HG02973 (cell line): ENCODE data around the gene ZFAND5.

Source experiments
- ATAC-seq: cut with Tn5 transposase; IDR thresholded peaks from one replicate; pipeline ENCODE4 v1.9.1; 2021; ENCODE audit warnings: moderate library complexity; ENCODE audit not compliant: unreplicated experiment

ZFAND5 gene

DNA sequence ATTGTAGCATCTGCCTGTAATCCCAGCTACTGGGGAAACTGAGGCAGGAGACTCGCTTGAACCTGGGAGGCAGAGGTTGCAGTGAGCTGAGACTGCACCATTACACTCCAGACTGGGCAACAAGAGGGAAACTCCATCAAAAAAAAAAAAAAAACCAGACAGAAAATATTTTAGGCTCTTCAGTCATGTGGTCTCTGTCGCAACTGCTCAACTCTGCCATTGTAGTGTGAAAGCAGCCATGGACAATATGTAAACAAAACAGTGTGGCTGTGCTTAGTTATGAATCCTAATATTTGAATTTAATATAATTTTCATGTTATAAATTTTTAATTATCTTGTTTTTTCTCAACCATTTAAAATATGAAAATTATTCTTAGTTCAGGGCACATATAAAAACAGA, 38.4 kb downstream of the ZFAND5 start:
- no peak for ATAC-seq

DNA sequence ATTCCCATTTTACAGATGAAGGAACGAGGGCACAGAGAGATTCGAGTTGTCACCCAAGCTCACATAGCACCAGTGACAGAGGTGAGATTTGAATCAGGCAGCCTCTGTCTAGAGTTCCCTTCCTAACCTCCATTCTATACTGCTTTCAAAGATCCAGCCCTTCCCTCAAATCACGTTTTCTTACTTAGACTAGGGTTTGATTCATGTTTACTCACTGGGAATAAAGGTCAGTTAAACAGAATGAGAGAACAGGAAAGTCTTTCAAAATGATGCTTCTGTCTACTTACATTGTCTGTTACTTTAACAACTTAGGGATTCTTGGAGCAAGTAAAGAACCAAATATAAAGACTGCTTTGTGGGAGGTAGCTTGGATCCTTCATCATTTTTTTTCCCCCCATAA, 40.0 kb downstream of the ZFAND5 start:
- no peak for ATAC-seq

DNA sequence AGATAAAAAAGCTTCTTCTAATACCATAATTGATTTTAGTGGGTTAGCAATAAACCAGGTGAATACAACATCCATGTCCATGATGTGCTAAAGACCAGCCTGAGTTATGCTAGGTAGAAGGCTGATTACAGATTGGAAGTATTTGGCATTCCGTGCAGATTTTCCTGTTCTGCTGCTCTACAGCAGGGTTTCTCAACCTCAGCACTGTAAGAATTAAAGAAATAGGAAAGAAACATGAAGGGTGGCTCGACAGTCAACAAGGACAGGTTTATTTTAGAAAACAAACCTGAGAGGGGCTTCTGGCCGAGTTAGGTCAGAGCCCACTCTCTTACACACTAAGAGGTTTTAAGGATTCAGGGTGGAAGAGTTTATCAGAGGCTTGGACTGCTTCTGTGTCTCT, 42.3 kb downstream of the ZFAND5 start:
- ATAC-seq: no peak

DNA sequence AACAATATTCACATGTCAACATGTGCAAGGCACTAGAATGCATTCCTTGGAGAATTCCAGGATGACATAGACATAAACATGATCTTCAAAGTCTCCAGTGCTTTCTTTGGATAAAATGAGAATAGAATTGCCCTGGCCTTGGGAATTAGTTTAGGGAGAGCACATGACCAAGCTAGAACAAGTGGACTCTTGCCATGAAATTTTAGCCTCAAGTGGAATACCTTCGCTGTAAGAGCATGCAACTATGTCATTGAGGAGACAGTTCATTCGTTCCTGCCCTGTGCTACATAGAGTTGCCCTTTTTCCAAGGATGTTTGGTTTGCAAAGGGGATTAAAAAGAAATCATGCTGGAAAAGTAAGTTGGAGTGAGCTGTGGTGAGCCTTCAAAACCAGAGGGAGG, 42.7 kb downstream of the ZFAND5 start:
- no peak for ATAC-seq

DNA sequence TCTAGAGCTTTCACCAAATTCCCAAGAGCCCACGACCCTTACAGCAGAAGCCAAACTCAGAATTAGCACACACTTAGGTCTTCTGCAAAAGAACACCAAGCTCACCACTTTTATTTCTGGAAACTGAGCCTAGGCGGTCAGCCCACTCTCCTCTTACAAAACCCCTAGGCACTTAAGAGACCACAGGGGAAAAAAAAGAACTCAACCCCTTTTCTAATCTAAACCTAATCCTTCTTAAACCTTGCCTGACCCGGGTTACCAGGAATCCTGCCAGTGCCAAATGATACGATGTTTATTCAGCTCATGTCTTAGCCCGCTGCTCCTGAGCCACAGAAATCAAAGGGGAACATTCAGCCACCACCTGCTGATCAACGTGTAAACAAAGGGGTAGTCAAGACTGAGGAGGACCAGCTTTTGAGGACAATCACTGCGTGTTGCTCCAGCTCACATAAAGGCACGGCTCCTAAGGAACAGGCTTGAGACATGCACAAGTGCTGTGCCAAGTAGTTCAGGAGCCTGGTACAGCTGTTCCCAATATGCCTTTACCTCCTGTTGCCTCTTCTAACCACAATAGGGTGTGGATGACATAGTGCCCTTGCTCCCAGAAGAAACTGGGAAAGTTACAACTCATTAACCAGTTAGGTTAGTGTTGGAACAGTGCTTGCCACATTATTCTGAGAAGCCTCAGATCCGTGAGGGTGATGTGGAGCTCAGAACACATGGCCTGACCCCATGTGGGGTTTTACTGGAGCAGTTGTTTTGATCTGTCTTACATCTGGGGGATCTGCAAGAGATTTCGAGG, 49.3 kb downstream of the ZFAND5 start:
- ATAC-seq: no peak

DNA sequence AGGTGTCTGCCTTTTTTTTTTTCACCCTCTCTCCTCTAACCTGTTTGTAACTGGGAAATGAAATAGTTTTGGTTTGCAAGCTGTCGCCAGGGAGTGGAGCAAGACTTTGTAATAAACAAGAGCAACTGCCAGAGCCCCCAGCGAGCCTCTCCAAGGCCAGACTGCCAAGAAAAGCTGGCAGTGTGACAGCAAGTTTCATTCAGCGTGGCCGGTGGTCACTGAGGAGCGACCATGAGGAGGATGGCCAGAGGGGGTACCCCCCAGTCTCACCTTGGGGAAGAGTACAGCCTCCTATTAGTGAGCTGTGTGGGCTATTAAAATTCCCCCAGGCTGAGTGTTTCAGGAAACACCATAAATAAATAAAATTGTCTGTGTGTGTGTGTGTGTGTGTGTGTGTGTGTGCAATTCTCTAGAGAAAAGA, 49.9 kb downstream of the ZFAND5 start:
- ATAC-seq: no peak

DNA sequence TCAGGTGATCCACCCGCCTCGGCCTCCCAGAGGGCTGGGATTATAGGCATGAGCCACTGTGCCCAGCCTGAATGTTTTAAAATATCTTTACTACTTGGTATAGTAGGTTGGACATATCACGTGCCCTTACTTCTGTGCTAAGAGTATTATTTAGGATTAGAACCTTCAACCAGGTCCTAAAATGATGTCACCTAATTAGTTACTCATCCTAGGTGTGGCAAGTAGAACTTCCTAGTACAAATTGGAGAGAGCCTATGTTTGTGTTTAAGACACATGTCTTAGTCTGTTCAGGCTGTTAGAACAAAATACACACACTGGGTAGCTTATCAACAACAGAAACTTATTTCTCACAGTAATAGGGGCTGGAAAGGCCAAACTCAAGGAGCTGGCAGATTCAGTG, 51.5 kb downstream of the ZFAND5 start:
- no peak for ATAC-seq

DNA sequence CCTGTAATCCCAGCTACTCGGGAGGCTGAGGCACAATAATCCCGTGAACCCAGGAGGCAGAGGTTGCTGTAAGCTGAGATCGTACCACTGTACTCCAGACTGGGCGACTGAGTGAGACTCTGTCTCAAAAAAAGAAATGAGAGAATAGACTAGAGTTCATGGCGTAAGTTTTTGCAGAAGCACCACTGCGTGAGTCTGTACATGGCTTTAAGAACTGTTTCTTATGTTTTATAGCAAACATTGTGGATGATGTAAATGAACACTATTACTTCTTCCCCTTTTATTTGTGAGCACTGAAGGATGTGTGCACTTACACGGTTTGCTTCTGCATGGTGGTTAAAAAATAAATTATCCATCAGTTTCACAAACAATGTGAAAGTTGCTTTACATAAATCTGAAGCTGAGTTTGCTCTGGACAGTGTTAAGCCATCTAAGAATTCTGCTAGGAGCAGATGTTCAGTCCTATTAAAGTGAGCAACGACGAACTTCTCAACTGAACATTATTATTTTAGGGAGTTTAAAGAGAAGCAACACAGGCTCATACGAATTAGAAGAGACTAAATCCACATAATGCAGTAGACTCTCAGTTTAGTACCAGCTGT, 52.5 kb downstream of the ZFAND5 start:
- ATAC-seq: no peak

DNA sequence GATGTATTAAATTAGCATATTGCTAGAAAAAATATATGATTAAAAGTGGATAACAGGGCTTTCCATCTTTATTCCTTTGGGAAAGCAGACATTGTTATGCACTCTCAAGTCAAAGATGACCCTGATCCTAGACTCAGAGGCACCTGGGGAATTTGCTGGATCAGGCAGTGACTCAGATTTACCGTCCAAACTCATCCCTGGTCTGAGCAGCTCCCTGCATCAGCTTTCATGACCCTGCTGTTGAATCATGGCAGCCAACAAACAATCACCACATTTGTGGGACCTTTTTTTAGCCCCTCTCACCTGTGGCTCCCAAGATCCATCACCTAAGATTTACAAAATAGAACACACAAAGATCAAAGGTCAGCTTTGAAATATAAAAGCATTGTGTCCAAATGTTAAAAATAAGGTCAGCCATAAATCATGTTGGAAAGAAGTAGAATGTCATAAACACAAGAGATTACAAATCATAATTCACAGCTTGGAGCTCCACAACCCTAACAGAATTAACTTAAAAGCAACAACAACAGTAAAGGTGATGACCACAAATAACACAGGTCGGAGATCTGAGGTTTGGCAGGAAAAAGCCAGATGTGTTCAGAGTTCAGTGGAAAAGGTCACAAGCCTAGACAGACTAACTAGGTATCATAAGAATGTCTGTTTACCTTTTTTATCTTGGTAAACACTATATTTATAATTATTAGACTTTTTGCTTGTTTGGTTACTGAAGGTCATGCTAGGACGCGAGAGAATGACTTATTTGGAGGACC, 55.5 kb downstream of the ZFAND5 start:
- no peak for ATAC-seq

DNA sequence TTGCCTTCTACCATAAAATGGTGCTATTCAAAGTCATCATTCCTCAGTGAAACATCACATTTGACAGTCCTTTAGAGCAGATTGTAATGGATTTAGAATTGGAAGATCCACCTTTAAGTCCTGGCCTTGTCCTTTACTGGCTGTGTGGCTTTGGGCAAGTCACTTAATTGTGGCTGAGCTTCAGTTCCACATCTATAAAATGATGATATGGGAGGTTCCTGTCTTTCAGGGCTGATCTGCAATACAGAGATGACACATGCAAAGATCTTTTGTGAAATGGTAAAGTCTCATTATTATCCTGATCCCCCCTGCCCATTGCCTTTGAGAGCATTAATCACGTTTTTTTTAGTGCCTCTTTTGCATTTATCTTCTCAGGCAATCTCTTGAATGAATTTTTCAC, 58.2 kb downstream of the ZFAND5 start:
- ATAC-seq: no peak

DNA sequence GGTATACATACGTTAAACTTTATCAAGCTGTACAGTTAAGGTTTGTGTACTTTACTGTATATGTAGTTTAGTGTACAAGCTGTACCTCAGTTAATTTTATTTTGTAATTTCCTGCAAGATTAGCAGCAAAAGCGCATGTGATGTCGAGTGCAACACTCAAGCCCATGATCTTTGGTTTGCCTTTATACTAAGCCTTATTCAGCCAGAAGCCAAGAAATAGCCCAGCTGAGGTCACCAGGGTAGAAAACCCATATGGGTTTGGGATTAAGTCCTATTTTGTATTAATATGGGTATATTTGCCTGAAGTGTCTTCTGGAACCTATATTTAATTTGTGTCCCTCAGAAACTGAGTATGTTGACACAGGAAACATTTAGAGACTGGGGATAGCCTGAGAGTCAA, 59.3 kb downstream of the ZFAND5 start:
- ATAC-seq: no peak

DNA sequence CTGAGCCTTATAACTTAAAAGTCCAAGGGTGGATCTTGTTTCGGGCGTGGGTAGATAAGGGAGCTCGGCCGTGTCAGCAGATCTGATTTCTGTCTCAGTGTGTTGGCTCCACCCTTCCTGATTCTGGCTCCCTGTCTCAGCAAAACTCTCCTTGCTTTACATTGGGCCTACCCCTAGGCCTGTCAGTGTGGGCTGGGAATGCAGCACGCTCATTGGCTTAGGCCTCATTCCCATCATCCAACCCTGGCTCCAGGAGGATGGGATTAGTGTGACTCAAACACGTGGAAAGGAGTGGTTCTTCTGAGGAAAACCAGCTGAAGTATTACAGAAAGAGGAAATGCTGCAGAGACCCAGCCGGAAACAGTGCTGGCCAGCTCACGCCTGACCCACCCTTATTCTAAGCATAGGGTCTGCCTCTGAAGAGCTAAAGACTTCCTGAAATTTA, 59.9 kb downstream of the ZFAND5 start:
- no peak for ATAC-seq

DNA sequence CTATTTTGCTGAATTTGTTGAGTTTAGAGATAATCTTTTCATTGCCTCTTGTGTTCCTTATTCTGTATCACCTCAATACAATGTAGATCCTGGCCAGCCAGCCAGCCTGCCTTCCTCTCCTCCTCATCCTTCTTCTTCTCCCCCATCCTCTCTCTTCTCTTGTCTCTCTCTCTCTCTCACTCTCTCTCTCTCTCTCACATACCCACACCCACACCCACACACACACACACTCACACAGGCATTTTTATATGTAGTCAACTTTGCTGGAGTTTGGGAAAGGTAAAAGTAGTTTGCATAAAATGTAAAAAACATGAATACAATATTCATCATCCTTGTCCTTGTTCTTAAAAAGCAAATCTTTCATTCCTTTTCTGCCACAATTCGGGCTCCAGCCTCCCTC, 60.5 kb downstream of the ZFAND5 start:
- ATAC-seq: no peak
